Measurements from ENCODE around the gene IPCEF1. TPM values are rescaled to one million over a fixed set of nuclear protein-coding genes. Genes with fewer than 3 reads are reported as not detected.

The IPCEF1 gene
- total RNA-seq, 2 donors from 2014 or later, result 3.0 to 5.7 TPM

DNA sequence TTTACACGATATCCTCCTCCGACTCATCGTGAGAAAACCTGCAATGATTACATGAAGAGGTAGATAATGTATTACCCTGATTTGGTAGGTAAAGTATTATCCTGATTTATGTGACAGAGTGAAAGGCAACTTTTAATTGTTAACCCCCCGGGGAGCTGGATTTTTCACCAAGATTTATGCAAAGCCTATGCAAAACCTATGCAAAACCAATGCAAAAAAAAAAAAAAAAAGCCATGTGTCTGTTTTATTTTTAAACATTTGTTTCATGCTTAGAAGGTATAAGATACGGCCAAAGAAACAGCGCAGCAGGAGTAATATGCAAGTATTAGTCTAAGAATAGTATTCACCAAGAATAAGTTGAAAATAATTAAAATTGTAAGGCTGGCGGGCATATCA is 109.9 kb downstream of the IPCEF1 start:
- no peaks in the 10 kb centered on the region for H3K9me3 ChIP-seq
- peak overlapping the region in 1 of 4 donors; percentile 54 for H3K27ac ChIP-seq
- TF ChIP-seq, protein P1, sequence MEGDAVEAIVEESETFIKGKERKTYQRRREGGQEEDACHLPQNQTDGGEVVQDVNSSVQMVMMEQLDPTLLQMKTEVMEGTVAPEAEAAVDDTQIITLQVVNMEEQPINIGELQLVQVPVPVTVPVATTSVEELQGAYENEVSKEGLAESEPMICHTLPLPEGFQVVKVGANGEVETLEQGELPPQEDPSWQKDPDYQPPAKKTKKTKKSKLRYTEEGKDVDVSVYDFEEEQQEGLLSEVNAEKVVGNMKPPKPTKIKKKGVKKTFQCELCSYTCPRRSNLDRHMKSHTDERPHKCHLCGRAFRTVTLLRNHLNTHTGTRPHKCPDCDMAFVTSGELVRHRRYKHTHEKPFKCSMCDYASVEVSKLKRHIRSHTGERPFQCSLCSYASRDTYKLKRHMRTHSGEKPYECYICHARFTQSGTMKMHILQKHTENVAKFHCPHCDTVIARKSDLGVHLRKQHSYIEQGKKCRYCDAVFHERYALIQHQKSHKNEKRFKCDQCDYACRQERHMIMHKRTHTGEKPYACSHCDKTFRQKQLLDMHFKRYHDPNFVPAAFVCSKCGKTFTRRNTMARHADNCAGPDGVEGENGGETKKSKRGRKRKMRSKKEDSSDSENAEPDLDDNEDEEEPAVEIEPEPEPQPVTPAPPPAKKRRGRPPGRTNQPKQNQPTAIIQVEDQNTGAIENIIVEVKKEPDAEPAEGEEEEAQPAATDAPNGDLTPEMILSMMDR (IDR thresholded peaks at IDR 0.05), result no peak
- no peak for TF ChIP-seq POLR2A (IDR thresholded peaks at IDR 0.05)
- no peak for ATAC-seq
- DNase-seq, result no peak
- intact Hi-C loops (cut with DNase I), result no loop called here
- no peaks in the 10 kb centered on the region for H3K36me3 ChIP-seq (replicated peaks in 1 of 2; ENCODE audit: insufficient read depth in 1 of 2, low read depth in 2 of 2)
- WGBS, 2 donors, result 66 to 67% methylated on average over 7 of the region's 7 CpGs
- H3K4me3 ChIP-seq, result peak overlapping the region in 1 of 2 donors; percentile 5
- no peaks in the 10 kb centered on the region for H3K27me3 ChIP-seq
- H3K4me1 ChIP-seq, result no peaks in the 10 kb centered on the region

DNA sequence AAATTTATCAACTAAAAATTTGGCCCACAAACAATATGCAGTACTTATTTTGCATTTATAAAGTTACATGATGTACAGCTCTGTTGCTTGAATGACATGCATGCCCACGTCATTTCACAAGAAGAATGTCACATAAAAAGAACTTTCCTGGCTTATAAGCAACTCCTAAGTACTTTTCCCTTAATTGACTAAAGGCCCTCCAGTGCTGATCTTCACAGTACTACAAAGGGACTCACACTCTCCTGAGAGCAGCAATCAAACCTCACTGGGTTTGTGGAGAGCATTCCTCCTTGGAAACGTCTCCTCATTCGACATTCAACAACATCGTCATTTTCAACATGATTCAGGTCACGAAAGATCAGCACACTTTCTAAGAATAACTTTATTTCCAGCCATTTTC is 111.1 kb downstream of the IPCEF1 start:
- intact Hi-C loops (cut with DNase I), result no loop called here
- Histone ChIP-seq H3K9me3 (no peaks in the 10 kb centered on the region), H3K4me1 (no peaks in the 10 kb centered on the region), H3K27ac (no peak overlapping the region), H3K4me3 (no peak overlapping the region), H3K27me3 (no peaks in the 10 kb centered on the region), H3K36me3 (replicated peaks in 1 of 2; ENCODE audit: insufficient read depth in 1 of 2, low read depth in 2 of 2) (no peaks in the 10 kb centered on the region)
- no peak for ATAC-seq
- TF ChIP-seq POLR2A (IDR thresholded peaks at IDR 0.05), result no peak
- TF ChIP-seq, protein P1 (IDR thresholded peaks at IDR 0.05), result no peak
- 54 to 61% methylated on average over 5 of the region's 5 CpGs for WGBS, 2 donors
- no peak for DNase-seq

GRCh38 chr6:154243793-154244750 is 112.5 kb downstream of the IPCEF1 start:
- WGBS, 2 donors, result 75 to 77% methylated on average over 6 of the region's 6 CpGs
- no peaks in the 10 kb centered on the region for H3K36me3 ChIP-seq (replicated peaks in 1 of 2; ENCODE audit: insufficient read depth in 1 of 2, low read depth in 2 of 2)
- no peaks in the 10 kb centered on the region for H3K9me3 ChIP-seq
- no peak overlapping the region for H3K27ac ChIP-seq
- intact Hi-C loops (cut with DNase I), result no loop called here
- TF ChIP-seq, protein P1 (IDR thresholded peaks at IDR 0.05), result no peak
- no peak for TF ChIP-seq POLR2A (IDR thresholded peaks at IDR 0.05)
- no peaks in the 10 kb centered on the region for H3K4me1 ChIP-seq
- no peaks in the 10 kb centered on the region for H3K27me3 ChIP-seq
- H3K4me3 ChIP-seq, result no peak overlapping the region
- ATAC-seq (no peak), DNase-seq (no peak)

- Histone ChIP-seq H3K4me3 (no peak overlapping the region), H3K36me3 (replicated peaks in 1 of 2; ENCODE audit: insufficient read depth in 1 of 2, low read depth in 2 of 2) (no peaks in the 10 kb centered on the region), H3K27ac (no peak overlapping the region), H3K27me3 (no peaks in the 10 kb centered on the region), H3K9me3 (no peaks in the 10 kb centered on the region), H3K4me1 (no peaks in the 10 kb centered on the region)
- ATAC-seq, result no peak
- 85 to 87% methylated on average over 13 of the region's 13 CpGs for whole genome bisulfite sequencing, 2 donors
- DNase-seq, result no peak
- intact Hi-C loops (cut with DNase I), result no loop called here
- no peak for TF ChIP-seq POLR2A (IDR thresholded peaks at IDR 0.05)
- TF ChIP-seq, protein P1 (IDR thresholded peaks at IDR 0.05), result no peak
These were observed 113.8 kb downstream of the IPCEF1 start for GRCh38 chr6:154242617-154243357.
